Effector memory CD4-positive, alpha-beta T cell (primary cell): Measurements from ENCODE around the gene TFDP2.

Experiments
- DNase-seq, 3 donors: peaks; one replicate each; pipeline ENCODE4 v3.0.0-alpha.2; 2020
- H3K27ac ChIP-seq: 2 replicates; pipeline ENCODE4 v1.7.0; 2013; ENCODE audit warnings: mild to moderate bottlenecking, low read length, moderate library complexity; ENCODE audit not compliant: insufficient read depth, poor library complexity, severe bottlenecking
- H3K27me3 ChIP-seq: replicated peaks from 2 replicates; pipeline ENCODE4 v1.7.0; 2013; ENCODE audit warnings: mild to moderate bottlenecking, low read length; ENCODE audit not compliant: insufficient read depth, control insufficient read depth, poor library complexity, severe bottlenecking
- H3K36me3 ChIP-seq: 2 replicates; pipeline ENCODE4 v1.7.0; 2013; ENCODE audit warnings: mild to moderate bottlenecking, low read length, moderate library complexity; ENCODE audit not compliant: control insufficient read depth, insufficient read depth
- H3K4me1 ChIP-seq: 2 replicates; pipeline ENCODE4 v1.7.0; 2013; ENCODE audit warnings: low read length, mild to moderate bottlenecking; ENCODE audit not compliant: control insufficient read depth, insufficient read depth, poor library complexity, severe bottlenecking
- H3K4me3 ChIP-seq: 2 replicates; pipeline ENCODE4 v1.7.0; 2013; ENCODE audit warnings: low read length, low read depth, mild to moderate bottlenecking; ENCODE audit not compliant: insufficient read depth, poor library complexity, severe bottlenecking
- H3K9me3 ChIP-seq: 2 replicates; pipeline ENCODE4 v1.7.0; 2013; ENCODE audit warnings: mild to moderate bottlenecking, low read length, moderate library complexity; ENCODE audit not compliant: control insufficient read depth

The TFDP2 gene

DNA sequence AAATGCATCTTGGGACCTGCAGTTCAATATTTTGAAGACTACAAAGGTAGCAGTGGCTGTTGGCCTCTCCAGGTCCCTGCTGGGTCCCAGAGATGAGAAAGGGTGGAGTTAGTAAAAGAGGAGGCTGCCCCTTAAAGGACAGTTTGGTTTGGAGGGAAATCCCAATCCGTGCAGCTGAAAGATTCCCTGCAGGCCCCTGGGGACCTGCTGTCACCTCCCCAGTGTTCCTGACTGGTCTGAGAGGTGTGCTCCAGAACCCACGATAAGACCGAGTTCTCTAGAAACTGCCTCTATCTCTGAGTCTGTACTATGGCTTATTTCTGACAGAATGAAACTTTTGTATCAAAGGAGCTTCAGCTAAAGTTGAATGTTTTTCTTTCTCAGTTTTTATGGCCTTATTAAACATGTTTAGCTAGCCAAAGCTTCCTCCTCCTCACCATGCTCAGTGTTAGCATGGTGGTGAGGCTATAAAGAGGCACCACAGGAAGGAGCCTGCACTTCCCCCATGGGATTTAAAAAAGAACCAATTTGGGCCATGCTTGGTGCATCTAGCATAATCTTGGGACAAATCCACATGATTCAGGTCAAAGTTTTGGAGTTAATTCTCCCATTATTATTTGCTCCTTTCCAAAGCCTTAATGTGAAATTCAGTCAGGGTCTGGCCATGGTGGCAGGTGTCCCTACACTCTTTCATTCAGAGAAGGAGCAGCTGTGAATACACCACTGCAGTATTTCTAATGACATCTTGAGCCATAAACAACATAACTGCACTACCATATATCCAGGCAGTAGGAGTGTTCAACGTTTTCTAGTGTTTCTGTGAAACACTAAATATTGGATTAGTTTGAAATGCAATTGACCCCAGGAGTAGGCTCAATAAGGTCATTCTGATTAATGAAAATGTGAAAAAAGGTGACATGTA, 198.5 kb downstream of the TFDP2 start:
- Histone ChIP-seq H3K9me3 (no peaks in the 10 kb centered on the region), H3K4me3 (no peak overlapping the region), H3K36me3 (no peaks in the 10 kb centered on the region), H3K4me1 (no peaks in the 10 kb centered on the region), H3K27me3 (no peaks in the 10 kb centered on the region), H3K27ac (no peak overlapping the region)
- no peak for DNase-seq

DNA sequence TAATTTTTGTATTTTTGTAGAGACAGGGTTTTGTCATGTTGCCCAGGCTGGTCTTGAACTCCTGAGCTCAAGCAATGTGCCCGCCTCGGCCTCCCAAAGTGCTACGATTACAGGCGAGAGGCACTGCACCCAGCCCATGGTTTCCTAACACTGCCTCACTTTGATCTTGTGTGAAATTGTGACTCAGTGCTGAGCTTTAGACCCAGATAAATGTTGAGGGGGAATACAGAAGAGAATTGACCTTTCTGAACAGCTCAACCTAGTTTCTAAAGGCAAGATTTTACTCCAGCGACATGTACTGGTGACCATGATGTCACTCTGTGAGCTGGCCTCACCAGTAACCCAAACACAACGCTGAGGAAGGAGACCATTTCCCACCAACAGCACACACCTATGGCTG, 199.4 kb downstream of the TFDP2 start:
- H3K4me3 ChIP-seq, result no peak overlapping the region
- H3K4me1 ChIP-seq, result no peaks in the 10 kb centered on the region
- H3K27me3 ChIP-seq, result no peaks in the 10 kb centered on the region
- no peak overlapping the region for H3K27ac ChIP-seq
- no peaks in the 10 kb centered on the region for H3K36me3 ChIP-seq
- DNase-seq, result no peak
- no peaks in the 10 kb centered on the region for H3K9me3 ChIP-seq

DNA sequence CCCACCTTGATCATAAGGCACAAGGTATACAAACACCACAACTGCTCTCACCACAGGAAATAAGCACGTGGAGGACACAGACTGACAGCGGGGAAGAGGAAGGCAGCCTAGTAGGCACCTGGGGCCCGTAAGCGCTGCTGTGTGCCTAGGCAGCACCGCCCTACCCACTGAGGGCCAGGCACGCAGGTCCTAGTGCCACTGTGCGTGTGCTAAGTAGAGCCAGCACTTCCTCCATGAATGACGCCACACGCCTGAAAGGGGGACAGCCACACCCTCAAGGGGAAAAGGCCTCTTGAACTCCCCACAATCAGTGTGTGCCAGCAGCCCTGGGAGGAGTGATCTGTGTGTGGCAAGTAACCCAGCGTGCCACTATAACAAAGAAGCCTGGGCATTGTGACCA, 199.9 kb downstream of the TFDP2 start:
- Histone ChIP-seq H3K4me3 (no peak overlapping the region), H3K36me3 (no peaks in the 10 kb centered on the region)

DNA sequence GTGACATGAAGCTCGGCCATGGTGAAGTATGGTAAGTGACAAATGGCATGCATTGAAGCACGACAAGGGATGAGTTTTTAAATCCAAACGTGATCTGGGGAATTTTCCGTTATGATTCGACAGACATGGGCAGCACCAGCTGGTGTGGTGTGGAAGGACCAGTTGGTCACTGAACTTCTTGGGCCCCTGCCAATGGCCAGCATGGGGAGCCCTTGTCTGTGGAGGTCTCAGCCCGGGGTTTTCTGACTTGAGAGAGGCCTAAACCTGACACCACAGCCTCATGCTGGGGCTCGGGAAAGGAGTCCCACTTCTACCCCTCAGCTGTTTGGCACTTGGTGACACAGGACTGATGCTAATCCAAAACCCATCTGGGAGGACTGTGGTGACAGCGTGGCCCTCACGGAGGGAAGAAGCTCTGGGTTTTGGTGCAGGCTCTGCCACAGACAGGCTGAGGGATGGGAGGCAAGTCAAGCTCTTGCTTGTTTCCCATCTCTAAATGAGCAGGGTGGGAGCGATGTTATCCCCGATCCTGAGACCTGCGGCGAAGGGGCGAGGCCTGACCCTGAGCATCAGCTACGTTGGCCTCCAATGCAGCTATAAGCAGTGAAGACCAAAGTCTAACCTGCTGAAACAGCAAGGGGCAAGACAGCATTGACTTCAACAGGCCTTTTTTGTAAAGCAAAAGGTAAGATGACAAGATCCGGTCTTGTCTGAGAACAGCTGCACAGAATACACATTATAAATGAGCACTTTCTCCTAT, 203.4 kb downstream of the TFDP2 start:
- H3K4me1 ChIP-seq, result no peaks in the 10 kb centered on the region

More for the DNA sequence above, 199.9 kb downstream of the TFDP2 start:
- Histone ChIP-seq H3K27me3 (no peaks in the 10 kb centered on the region), H3K4me1 (no peaks in the 10 kb centered on the region), H3K27ac (no peak overlapping the region), H3K9me3 (no peaks in the 10 kb centered on the region)
- no peak for DNase-seq

DNA sequence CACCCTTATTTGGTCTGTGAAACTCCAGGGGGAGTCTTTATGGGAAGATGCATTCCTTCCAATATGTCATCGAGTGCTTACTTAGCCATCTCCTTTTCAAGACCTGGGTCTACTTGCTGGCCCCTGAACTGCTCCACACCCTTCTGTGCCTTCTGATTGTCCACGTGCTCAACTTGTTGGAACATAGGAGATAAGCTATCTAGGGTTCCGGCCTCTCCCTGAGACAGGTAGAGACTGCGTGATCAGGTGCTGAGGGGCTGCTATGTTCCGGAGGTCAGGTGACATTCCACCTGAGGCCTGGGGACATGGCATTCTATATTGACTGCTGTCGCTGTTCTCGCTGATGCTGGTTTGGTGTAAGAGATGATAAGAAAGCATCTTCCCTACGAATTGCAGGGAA, 207.3 kb downstream of the TFDP2 start:
- DNase-seq, result no peak
- Histone ChIP-seq H3K36me3 (no peaks in the 10 kb centered on the region), H3K9me3 (no peaks in the 10 kb centered on the region), H3K4me3 (no peak overlapping the region), H3K4me1 (no peaks in the 10 kb centered on the region), H3K27ac (no peak overlapping the region), H3K27me3 (no peaks in the 10 kb centered on the region)

More for the DNA sequence above, 203.4 kb downstream of the TFDP2 start:
- Histone ChIP-seq H3K27ac (no peak overlapping the region), H3K27me3 (no peaks in the 10 kb centered on the region), H3K9me3 (no peaks in the 10 kb centered on the region), H3K36me3 (no peaks in the 10 kb centered on the region), H3K4me3 (no peak overlapping the region)
- DNase-seq, result no peak

DNA sequence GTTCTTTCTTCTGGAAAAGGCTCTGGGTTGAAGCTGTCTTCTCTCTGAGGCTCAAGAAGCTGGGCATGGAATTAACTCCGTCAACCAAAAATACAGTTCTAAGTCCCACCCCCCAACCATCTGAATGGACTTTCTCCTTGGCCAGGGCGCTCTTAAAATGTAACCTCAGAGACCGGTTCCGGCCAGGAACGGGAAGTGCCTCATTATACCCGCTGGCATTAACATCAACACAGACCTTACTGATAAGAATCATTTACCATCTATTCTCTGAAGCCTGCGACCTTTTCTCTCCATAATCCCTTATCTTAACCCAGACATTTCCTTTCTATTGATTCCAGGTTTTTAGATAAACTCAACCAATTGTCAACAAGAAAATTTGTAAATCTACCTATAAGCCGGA, 208.3 kb downstream of the TFDP2 start:
- no peak overlapping the region for H3K27ac ChIP-seq
- H3K4me3 ChIP-seq, result no peak overlapping the region
- no peaks in the 10 kb centered on the region for H3K36me3 ChIP-seq
- no peaks in the 10 kb centered on the region for H3K4me1 ChIP-seq
- H3K9me3 ChIP-seq, result no peaks in the 10 kb centered on the region
- no peak for DNase-seq
- no peaks in the 10 kb centered on the region for H3K27me3 ChIP-seq

DNA sequence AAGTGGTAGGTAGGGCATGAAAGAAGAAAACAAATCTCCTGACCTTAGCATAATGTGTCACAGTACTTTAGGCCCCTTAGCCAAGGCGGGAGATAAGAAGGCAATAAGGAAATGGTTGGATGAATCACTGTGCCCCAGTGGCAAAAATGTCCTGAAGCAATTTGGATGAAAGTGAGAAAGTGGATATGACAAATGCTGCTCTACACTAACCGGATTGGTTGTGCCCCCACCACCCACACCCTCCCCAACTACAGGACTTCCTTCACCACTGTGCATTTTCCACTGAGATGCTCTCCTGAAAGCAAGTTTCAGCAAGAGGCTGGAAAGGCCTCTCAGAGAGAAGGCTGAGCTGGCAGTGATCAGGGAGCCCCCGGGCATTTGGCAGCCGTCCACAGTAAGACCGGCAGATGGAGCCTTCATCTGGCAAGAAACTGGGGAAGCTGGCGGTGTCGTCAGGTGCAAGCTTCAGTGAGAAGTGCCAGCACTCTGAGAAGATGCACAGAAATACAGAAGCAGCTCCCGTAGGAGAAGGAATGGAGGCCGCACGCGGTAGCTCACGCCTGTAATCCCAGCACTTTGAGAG, 209.1 kb downstream of the TFDP2 start:
- Histone ChIP-seq H3K4me1 (no peaks in the 10 kb centered on the region), H3K36me3 (no peaks in the 10 kb centered on the region), H3K4me3 (no peak overlapping the region), H3K27ac (no peak overlapping the region), H3K9me3 (no peaks in the 10 kb centered on the region), H3K27me3 (no peaks in the 10 kb centered on the region)
- no peak for DNase-seq

DNA sequence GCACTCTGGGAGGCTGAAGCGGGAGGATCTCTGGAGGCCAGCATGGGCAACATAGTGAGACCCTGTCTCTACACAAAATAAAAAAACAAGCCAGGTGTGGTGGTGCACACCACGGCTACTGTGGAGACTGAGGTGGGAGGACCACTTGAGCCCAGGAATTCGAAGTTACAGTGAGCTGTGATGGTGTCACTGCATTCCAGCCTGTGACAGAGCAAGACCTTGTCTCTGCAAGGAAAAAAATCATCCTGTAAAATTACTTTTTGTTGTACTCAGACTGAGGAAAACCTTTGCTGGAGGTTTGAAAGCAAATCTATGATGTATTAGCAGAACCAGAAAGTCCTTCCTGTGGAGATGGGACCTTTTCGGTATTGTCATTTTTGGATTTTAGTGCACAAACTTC, 209.6 kb downstream of the TFDP2 start:
- H3K9me3 ChIP-seq, result no peaks in the 10 kb centered on the region
- no peaks in the 10 kb centered on the region for H3K27me3 ChIP-seq
- H3K4me3 ChIP-seq, result no peak overlapping the region
- no peak for DNase-seq
- H3K27ac ChIP-seq, result no peak overlapping the region
- no peaks in the 10 kb centered on the region for H3K4me1 ChIP-seq
- H3K36me3 ChIP-seq, result no peaks in the 10 kb centered on the region

DNA sequence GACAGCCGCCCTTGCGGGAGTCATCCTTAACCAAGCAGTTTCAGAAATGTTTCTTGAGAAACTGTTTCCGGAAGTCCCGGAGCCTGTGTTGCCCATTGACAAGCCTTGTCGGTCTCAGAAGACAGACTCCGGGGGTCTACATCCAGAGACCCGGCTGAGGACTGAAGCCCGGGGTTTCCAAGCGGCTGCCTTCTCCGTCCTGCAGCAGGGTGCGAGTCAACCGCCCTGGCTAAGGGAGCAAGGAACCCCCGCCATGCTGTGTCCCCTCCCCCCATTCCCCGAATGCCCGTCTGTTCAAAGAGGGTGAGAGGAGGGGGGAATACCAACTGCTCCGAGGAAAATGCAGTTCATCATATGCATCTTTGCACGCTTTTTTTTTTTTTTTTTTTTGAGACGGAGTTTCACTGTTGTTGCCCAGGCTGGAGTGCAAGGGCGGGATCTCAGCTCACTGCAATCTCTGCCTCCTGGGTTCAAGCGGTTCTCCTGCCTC, 211.3 kb downstream of the TFDP2 start:
- no peak for DNase-seq
- Histone ChIP-seq H3K27ac (no peak overlapping the region), H3K4me1 (no peaks in the 10 kb centered on the region), H3K27me3 (no peaks in the 10 kb centered on the region), H3K4me3 (no peak overlapping the region), H3K36me3 (no peaks in the 10 kb centered on the region), H3K9me3 (no peaks in the 10 kb centered on the region)

DNA sequence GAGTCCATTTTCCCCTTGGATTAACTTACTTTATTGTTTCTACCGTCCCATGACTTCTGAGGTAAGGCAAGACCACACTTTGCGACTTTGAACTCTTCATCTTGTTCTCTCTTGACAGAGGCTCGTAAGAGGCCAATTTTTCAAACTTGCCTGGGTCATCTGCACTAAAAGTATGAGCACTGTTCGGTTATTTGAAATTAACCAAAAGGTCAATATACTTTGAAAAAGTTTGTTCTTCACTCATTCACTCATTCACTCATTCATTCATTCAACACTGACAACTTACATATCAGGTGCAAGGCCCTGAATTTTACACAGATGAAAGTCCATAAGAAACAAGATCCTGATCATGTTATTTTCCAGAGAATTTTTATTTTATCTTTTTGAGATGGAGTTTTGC, 215.0 kb downstream of the TFDP2 start:
- Histone ChIP-seq H3K27me3 (no peaks in the 10 kb centered on the region), H3K4me3 (no peak overlapping the region), H3K4me1 (no peaks in the 10 kb centered on the region), H3K36me3 (no peaks in the 10 kb centered on the region), H3K27ac (no peak overlapping the region), H3K9me3 (no peaks in the 10 kb centered on the region)
- no peak for DNase-seq
